H1 (cell line): ENCODE data around the gene CEP126. TPM values are rescaled to one million over a fixed set of nuclear protein-coding genes. Genes with fewer than 3 reads are reported as not detected.

ENCODE experiments used
- ATF2 ChIP-seq: IDR thresholded peaks from 2 replicates; pipeline ENCODE4 v1.6.1; 2012; ENCODE audit warnings: low read length, inconsistent platforms
- CHD1 ChIP-seq: IDR thresholded peaks from 2 replicates; pipeline ENCODE4 v1.6.1; 2012; ENCODE audit warnings: low read depth, low read length, improper control_type of control experiment
- RNF2 ChIP-seq: fragments of 200-900, 300-1000 bp; sonication (generic); IDR thresholded peaks from 2 replicates; pipeline ENCODE4 v1.7.1; 2016; ENCODE audit warnings: borderline replicate concordance, low read depth, mild to moderate bottlenecking, antibody characterized with exemption, low read length; ENCODE audit not compliant: poor library complexity, severe bottlenecking; ENCODE audit errors: missing control alignments
- polyA plus RNA-seq, 7 experiments: library from polyadenylated mRNA; depleted of rRNA in 3 of 7; stranded (reverse) in 5 of 7; unstranded in 2 of 7; fragments of >200 nt in 5 of 7; fragments of 200-250 nt in 2 of 7; gene quantifications; 1 replicate in 5 of 7; 2 replicates in 1 of 7; 4 replicates in 1 of 7; pipeline versions ENCODE4 v1.2.1 to v1.2.3, GENCODE V29; 2011 to 2013; ENCODE audit warnings: missing spikeins in 2 of 7, mixed read lengths in 2 of 7
- total RNA-seq: library from RNA; stranded (reverse); fragmentation: NEBNext Ultra II Directional; extraction: Animal tissue kit (Norgen Biotek cat#: 25700); gene quantifications from 2 replicates; pipeline ENCODE4 v1.2.1, GENCODE V29; 2021

The CEP126 gene
- total and polyA plus RNA-seq, 2 of the 8 experiments (the other 6 are each of a cell fraction or from before 2014, with no cell fraction given): 0.76 to 1.9 TPM

GRCh38 chr11:102026959-102027358, 112.1 kb downstream of the CEP126 start (continued):
- TF ChIP-seq ATF2 (no peak), RNF2 (no peak), CHD1 (no peak)
